GM20431 (cell line): ENCODE data around the gene FHOD3.
"Not testable (repeated sequence)": the region's sequence is repeated elsewhere in the genome, so short reads cannot be mapped to it uniquely, and the experiment has no call there.

ENCODE experiments used
- in situ Hi-C: fragments of 300-500 bp; cut with MseI, MboI; formaldehyde crosslinking; loops from one replicate; pipeline ENCODE4 v1.15.0; 2020; ENCODE audit warnings: low sequenced_read_pairs; ENCODE audit not compliant: unreplicated experiment

Gene FHOD3

GRCh38 chr18:36702401-36703013, 405.0 kb downstream of the FHOD3 start:
- in situ Hi-C loops: no loop called here

GRCh38 chr18:36704156-36704555, 406.6 kb downstream of the FHOD3 start:
- in situ Hi-C loops: no loop called here

- in situ Hi-C loops: no loop called here
Observed at GRCh38 chr18:36706134-36706881, 408.8 kb downstream of the FHOD3 start.

GRCh38 chr18:36708366-36708765, 410.9 kb downstream of the FHOD3 start:
- in situ Hi-C loops: no loop called here

- in situ Hi-C loops: no loop called here
Observed at GRCh38 chr18:36709315-36709714, 411.8 kb downstream of the FHOD3 start.

GRCh38 chr18:36711014-36711725, 413.7 kb downstream of the FHOD3 start:
- in situ Hi-C loops: no loop called here

GRCh38 chr18:36711813-36712444, 414.4 kb downstream of the FHOD3 start:
- in situ Hi-C loops: no loop called here

- in situ Hi-C loops: no loop called here
Observed at GRCh38 chr18:36714476-36714875, 417.0 kb downstream of the FHOD3 start.

GRCh38 chr18:36717422-36718110, 420.1 kb downstream of the FHOD3 start:
- in situ Hi-C loops: no loop called here

GRCh38 chr18:36718705-36719328, 421.3 kb downstream of the FHOD3 start:
- in situ Hi-C loops: no loop called here

GRCh38 chr18:36719630-36720029, 422.1 kb downstream of the FHOD3 start:
- in situ Hi-C loops: no loop called here

- in situ Hi-C loops: not testable (repeated sequence)
Observed at GRCh38 chr18:36721351-36721750, 423.8 kb downstream of the FHOD3 start.

GRCh38 chr18:36724169-36724568, 426.7 kb downstream of the FHOD3 start:
- in situ Hi-C loops: no loop called here

GRCh38 chr18:36724591-36725001, 427.1 kb downstream of the FHOD3 start:
- in situ Hi-C loops: no loop called here

GRCh38 chr18:36728345-36728744, 430.8 kb downstream of the FHOD3 start:
- in situ Hi-C loops: no loop called here

- in situ Hi-C loops: no loop called here
Observed at GRCh38 chr18:36729197-36729596, 431.7 kb downstream of the FHOD3 start.

GRCh38 chr18:36732264-36732663, 434.8 kb downstream of the FHOD3 start:
- in situ Hi-C loops: no loop called here

GRCh38 chr18:36733150-36733549, 435.6 kb downstream of the FHOD3 start:
- in situ Hi-C loops: no loop called here

- in situ Hi-C loops: no loop called here
Observed at GRCh38 chr18:36734596-36734995, 437.1 kb downstream of the FHOD3 start.

GRCh38 chr18:36735130-36735529, 437.6 kb downstream of the FHOD3 start:
- in situ Hi-C loops: no loop called here
